HG03280 (cell line): Measurements from ENCODE around the gene KCNT1.

Source experiments
- ATAC-seq: cut with Tn5 transposase; IDR thresholded peaks from one replicate; pipeline ENCODE4 v1.9.1; 2021; ENCODE audit warnings: mild to moderate bottlenecking, moderate library complexity; ENCODE audit not compliant: unreplicated experiment

Gene KCNT1

DNA sequence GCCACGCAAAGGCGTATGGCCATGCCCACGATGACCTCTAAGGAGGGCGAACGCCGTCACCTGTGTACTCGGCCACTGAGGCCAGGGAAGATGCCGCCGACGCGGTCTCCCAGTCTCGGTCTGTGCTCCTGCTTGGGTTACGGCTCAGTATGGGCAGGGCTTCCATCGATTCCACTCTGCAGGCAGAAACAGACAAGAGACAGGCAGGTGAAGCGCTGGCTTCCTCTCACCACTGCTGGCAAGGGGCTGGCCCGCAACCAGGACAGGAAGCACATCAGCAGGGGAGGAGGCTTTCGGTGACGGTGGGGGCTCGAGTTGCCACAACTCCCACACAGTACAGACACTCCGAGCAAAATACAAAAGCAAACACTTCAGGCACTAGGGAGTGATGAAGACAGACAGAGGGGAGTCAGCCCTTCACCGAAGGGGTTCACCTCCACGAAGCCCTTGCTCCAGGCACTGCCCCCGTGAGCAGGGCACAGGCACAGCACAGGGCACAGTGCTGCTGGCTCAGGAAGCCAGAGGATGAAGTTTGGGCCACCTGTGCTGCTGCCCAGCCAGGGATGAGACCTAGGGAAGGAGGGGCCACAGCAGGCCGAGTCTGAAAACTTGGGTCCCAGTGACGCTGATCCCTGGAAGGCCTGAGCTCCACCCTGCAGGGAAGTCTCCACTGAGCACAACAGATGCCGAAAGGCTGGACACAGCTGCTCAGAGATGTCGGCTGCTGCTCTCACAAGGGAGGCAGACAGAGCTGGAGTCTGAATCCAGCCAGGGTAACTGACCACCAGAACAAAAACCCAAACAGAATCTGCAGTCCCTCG, 114.1 kb downstream of the KCNT1 start:
- ATAC-seq: no peak

DNA sequence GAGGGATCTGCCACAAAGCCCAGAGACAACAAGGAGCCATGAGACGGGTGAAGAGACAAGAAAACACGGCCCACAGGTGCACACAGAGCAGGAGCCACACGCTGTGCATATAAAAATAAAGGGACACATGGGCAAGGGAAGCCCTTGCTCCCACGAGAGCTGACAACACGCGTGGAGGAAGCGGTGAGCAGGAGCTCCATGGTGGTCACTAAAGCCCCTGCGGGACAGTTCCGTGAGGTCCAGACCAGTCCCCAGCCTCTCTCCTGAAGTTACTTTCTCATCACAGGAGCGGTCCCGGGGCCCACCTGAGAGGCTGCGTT, 114.6 kb downstream of the KCNT1 start:
- no peak for ATAC-seq

GRCh38 chr9:135817951-135818717, 116.1 kb downstream of the KCNT1 start:
- no peak for ATAC-seq

- ATAC-seq: no peak
Measured at GRCh38 chr9:135818718-135819475, 116.9 kb downstream of the KCNT1 start.

DNA sequence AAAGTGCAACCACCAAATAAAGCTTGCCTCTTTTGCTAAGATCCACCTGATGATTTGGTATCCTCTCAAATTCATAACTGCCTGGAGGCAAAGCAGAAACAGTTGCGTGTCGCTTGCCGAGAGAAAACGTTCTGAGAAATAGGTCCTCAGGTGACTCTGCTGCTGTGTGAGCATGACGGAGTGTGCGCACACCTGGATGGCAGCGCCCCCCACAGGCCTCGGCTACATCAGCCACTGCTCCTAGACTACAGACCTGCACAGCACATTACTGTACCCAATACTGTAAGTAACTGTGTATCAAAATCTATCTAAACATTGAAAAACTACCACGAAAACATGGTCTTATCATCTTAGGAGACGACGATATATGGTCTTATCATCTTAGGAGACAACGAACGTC, 117.9 kb downstream of the KCNT1 start:
- no peak for ATAC-seq

DNA sequence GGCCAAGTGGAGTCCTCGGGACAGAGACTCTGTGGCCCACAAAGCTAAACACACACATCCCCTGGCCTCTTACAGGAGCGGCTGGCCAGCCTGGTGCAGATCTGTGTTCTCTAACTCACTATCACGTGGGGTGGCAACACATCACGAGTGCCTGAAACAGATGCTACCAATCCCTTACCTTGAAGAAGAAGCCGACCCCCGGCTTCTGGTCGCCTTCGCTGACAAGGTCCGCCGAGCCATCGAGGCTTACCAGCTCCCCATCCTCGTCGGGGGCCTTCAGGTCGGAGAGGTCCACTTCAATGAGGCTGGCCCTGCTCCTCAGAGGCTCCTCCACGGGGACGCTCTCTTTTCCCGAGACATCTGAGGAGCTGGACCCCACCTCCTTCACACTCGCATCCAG, 118.7 kb downstream of the KCNT1 start:
- no peak for ATAC-seq

DNA sequence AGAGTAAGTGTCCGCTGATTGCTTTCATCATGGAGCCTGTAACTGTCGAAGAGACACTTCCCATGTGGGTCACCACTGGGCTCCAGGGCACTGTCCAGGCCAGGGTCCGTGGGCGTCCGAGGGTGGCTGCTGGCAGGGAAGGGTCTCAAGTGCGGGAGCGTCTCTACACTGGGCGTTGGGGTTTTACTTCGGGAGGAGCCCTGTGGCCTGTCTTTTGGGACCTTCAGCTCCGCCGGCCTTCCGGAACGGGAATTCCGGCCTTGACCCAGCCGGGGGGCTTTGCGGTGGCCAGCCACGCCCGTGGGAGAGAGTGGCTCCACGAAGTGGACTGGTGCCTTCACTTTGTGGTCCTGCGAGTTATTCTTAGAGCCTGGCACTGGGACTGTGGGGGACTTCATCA, 119.1 kb downstream of the KCNT1 start:
- ATAC-seq: no peak

- ATAC-seq: no peak
Measured at GRCh38 chr9:135821733-135822373, 119.9 kb downstream of the KCNT1 start.

DNA sequence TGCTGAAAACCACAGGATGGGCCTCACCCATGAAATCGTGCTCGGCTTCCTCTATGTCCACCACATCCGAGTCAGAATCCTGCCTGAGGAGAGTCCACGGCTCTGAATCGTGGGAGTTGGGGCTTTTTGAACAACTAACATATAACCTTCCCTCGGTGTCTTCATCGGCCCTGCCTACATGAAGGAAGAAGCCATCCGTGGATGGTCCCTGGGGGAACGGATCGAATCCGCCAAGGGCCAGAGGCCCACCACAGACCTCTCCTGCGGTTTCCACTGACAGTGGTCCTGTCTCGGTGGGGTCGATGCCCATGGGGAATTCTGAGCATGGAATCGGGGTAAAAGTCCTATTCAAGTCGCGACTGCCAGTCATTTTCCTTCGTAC, 120.4 kb downstream of the KCNT1 start:
- ATAC-seq: no peak

DNA sequence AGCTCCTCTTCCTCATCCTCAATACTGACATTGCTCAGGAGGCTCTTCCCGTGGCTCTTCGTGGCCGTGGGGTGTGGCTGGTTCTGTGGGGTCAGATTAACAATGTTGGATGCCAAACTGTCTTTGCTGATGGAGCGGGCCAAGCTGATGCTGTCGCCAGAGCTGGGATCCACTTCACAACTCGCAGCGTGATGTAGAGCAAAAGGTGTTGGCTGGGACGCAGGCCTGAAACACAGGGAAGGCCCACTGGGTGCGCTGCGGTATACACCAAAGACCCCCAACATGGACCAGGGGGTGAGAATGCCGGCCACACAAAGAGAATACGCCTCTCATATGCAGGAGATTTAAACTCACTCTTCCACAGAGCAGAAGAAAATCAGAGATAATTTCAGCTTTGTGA, 121.1 kb downstream of the KCNT1 start:
- no peak for ATAC-seq

- ATAC-seq: no peak
Measured at GRCh38 chr9:135825435-135826187, 123.6 kb downstream of the KCNT1 start.

DNA sequence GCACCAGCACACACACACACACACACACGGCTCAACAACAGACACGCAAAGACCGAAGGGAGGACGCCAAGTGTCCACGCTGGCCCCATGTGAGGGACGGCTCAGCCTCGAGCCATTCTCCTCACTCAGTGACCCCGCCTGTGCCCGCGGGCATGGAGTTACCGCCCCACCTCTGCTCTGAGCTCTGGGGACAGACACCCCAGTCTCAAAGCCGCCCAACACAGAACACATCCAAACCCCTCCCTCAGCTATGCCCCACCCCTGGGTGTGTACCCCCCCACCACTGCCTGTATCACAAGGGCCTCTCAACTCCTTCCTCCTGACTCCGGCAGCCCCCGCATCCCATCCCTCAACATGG, 124.2 kb downstream of the KCNT1 start:
- ATAC-seq: no peak

DNA sequence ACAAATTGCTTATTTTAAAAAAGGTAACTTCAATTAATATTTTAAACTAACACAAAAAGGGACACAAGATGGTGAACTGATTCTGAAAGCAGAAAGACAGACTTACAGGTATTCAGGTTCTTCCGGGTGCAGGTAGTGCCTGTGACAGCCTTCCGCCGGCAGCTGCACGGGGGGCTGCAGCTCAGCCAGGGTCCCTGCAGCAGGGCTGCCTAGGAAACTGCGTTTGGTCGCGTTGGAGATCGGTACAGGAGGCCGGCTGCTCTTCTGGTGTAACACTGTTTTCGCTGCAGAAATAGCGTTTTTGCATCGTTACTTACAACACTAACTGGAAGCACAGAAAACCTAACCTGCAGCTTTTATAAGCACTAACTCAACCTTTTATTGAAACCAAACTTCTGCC, 125.3 kb downstream of the KCNT1 start:
- no peak for ATAC-seq

- no peak for ATAC-seq
Measured at GRCh38 chr9:135827866-135828580, 126.0 kb downstream of the KCNT1 start.

DNA sequence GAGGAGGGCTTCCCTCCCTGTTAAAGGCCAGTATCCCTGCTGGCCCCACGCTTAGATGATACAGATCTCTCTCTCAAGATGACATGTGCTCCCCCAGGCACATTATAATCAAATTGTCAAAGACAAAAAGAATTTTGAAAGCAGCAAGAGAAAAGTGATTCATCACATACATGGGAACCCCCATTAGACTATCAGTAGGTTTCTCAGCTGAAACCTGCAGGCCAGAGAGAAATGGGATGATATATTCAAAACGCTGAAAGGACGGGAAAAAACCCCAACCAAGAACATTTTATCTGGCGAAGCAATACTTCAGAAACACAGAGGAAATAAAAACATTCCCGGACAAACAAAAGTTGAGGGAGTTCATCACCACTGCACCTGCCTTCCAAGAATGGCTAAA, 126.7 kb downstream of the KCNT1 start:
- ATAC-seq: no peak

- no peak for ATAC-seq
Measured at GRCh38 chr9:135830496-135830895, 128.5 kb downstream of the KCNT1 start.

GRCh38 chr9:135833864-135834263, 131.9 kb downstream of the KCNT1 start:
- no peak for ATAC-seq

DNA sequence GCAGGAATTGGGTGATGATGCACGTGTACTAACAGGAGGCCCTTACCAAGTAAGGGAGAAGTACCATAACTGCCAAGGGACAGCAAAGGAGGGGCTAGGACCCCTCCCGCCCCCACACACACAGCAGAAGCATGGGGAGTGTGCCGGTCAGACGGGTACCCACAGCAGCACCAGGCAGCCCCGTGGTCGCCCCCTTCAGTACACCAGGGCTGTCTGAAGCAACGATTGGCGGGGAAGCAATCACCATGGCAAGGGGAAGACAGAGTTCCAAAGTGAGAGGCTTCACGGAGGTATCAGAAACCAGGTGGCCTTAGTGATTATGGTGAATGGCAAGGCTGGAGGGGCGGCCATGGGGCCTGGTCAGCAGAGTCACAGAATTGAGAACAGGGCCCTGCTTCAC, 133.1 kb downstream of the KCNT1 start:
- ATAC-seq: no peak

- ATAC-seq: no peak
Measured at GRCh38 chr9:135839516-135839915, 137.5 kb downstream of the KCNT1 start.

- no peak for ATAC-seq
Measured at GRCh38 chr9:135840107-135840506, 138.1 kb downstream of the KCNT1 start.
